Measurements from ENCODE around the gene ADD1.

DNA sequence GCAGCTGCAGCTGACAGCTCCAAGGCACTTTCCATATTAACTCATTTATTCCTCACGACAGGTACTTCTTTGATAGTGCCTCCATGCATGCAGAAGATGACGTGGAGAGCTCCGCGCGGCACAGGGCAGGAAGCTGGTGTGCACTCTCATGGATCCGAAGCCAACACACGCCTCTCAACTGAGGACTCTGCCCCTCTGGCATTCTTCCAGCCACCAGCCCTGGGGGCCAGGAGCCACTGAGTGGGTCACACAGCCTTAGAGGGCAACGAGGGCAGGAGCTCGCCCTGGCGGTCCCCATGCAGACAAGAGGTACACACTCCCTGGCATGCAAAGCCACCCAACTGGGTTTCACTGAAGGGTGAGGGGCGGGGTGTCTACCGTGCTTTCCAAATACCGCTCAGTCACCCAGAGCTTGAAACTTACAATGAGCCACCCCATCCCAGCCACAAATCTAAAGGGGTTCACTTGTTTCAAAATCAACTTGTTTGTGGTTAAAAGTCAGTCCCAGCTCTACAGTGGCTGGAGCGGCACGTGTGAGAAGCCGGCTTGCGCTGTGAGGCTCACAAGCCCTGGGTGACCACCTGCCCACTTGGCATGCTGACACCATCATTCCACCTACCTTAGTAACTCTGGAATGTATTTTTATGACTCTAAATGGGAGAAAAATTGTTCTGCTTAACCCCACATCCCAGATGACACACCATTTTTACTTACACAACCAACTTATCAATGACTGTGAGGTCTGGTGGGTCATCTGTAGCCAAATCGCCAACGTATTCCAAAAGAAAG lies 103.4 kb downstream of the ADD1 start:
- TF ChIP-seq, protein P1, sequence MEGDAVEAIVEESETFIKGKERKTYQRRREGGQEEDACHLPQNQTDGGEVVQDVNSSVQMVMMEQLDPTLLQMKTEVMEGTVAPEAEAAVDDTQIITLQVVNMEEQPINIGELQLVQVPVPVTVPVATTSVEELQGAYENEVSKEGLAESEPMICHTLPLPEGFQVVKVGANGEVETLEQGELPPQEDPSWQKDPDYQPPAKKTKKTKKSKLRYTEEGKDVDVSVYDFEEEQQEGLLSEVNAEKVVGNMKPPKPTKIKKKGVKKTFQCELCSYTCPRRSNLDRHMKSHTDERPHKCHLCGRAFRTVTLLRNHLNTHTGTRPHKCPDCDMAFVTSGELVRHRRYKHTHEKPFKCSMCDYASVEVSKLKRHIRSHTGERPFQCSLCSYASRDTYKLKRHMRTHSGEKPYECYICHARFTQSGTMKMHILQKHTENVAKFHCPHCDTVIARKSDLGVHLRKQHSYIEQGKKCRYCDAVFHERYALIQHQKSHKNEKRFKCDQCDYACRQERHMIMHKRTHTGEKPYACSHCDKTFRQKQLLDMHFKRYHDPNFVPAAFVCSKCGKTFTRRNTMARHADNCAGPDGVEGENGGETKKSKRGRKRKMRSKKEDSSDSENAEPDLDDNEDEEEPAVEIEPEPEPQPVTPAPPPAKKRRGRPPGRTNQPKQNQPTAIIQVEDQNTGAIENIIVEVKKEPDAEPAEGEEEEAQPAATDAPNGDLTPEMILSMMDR (IDR thresholded peaks at IDR 0.05) = no peak
- TF ChIP-seq POLR2A (IDR thresholded peaks at IDR 0.05) = no peak

Data from suprapubic skin (tissue), 3 donors.